ENCODE data around the gene TLR8.
"Not testable (repeated sequence)": the region's sequence is repeated elsewhere in the genome, so short reads cannot be mapped to it uniquely, and the experiment has no call there.

TLR8 gene

GRCh38 chrX:12947545-12948235 is 41.3 kb downstream of the TLR8 start:
- no peak for DNase-seq

- no peak for DNase-seq
Measured at GRCh38 chrX:12948495-12948894, 42.1 kb downstream of the TLR8 start.

- DNase-seq = no peak
Measured at GRCh38 chrX:12949205-12949926, 42.9 kb downstream of the TLR8 start.

- DNase-seq = no peak
Measured at GRCh38 chrX:12949927-12950656, 43.7 kb downstream of the TLR8 start.

GRCh38 chrX:12950851-12951594 is 44.6 kb downstream of the TLR8 start:
- DNase-seq = no peak

- no peak for DNase-seq
Measured at GRCh38 chrX:12951595-12951975, 45.2 kb downstream of the TLR8 start.

DNA sequence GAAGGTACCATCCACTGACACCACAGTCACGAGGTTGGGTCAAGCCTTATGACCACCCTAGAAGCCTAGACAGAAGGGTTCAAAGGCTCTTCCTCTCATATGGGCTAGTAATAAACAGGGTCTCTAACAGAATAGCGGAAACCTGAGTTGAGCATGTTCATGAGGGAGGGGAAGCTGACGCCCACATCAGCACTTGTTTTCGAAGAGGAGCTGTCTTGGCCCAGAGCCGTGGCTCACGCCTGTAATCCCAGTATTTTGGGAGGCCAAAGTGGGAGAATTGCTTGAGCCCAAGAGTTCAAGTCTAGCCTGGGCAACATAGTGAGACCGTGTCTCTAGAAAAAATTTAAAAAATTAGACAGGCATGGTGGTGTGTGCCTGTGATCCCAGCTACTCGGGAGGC is 47.0 kb downstream of the TLR8 start:
- no peak for DNase-seq

DNA sequence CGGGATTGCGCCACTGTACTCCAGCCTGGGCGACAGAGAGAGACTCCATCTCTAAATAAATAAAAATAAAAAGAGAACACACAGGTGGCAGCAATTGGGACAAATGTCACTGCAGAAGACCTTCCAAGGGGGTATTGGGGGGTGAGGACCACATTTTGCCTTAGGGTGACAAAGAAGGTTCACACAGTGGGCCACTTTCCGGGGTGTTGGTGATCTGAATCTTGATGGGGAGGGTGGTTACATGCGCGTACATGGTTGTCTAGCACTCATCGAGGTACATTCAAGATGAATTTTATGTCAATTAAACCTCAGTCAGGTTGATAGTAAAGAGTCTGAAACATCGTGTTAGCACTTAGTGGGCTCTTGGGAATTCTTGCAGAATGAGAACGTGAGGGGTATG is 48.0 kb downstream of the TLR8 start:
- no peak for DNase-seq

- no peak for DNase-seq
Measured at GRCh38 chrX:12954981-12955380, 48.6 kb downstream of the TLR8 start.

DNA sequence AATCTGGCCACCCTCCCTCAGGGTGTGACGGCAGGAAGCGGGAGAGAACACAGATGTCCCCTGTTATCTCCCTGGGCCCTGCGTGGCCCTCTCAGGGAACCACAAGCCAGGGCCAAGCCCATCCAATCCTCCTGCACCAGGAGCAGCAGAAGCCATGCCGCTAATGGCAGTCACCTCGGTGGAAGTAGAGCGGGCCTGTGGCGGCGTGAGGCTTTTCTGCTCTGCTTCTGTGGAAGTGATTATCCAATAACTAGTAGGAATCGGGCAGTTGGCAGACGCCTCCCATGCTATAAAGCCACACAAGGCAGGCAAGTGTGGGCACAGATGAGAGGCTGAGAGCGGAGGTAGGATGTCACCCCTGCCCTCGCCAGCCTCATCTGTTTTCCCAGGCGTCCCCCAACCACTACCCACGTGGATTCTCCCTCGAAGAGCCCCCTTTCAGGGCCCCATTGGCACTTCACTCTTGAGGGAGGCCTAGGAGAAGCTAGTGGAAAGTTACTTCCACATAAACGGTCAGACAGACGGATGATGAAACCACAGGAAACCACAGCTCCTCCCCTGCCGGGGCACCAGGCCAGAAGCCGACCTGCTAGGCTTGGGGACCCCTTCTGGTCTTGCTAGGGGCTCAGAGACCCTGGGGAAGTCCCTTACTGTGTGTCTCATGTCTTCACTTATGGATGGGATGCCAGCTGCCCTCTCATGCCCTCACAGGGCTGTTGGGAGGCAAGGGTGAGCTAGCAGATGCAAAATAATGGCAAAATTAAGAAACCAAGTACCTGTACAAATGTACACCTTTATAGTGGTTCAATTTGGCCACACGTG is 49.7 kb downstream of the TLR8 start:
- DNase-seq = no peak

- DNase-seq = no peak
Measured at GRCh38 chrX:12956704-12957534, 50.5 kb downstream of the TLR8 start.

DNA sequence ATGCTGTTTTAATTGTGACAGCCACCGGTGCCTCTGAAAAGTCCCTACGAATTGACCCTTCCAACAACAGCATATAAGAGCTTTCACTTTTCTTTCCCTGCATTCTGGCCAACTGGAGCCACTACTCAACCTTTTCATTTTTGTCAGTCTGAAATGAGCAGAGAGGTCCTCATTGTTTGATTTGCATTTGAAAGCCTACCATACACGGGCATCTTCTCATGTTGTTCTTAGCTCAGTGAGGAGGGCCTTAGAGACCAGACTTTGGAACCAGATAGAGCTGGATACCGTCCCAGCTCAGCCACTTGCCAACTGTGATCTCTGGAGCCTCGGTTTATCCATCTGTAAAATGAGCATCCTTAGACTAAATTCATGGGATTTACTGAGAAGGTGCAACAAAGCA is 51.6 kb downstream of the TLR8 start:
- DNase-seq = no peak

DNA sequence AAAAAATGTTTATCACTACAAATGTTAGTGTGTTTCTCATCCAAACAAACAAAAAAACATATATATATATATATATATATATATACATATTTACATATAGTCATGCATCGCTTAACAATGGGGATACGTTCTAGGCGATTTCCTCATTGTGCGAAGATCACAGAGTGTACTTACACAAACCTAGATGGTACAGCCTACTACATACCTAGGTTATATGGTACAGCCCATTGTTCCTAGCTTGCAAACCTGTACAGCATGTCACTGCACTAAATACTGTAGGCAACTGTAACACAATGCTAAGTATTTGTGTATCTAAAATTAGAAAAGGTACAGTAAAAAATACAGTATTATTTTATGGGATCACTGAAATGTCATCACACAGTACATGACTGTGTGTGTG is 52.0 kb downstream of the TLR8 start:
- DNase-seq = no peak

DNA sequence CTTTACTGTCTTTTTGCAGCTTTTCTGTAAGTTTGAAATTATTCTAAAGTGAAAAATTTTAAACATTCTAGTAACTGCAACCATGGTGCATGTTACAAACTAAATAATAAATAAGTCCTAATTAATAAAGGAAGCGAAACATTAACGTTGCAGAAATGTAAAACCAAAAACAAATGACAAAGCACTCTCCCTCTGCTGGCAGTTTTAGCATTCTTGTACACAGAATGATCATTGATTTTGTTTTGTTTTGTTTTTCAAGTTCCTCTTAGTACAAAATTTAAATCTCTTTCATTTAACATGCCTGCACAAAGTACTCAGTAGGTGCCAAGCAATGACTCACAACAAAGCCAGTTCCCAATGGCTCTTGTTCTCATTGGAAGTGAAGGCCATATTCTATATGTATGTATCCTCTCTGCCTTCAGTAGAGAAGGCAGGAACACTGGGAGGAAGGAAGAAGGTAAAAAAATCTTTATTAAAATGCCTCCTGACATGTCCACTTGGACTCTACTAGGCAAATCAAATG is 54.8 kb downstream of the TLR8 start:
- no peak for DNase-seq

GRCh38 chrX:12962041-12962504 is 55.7 kb downstream of the TLR8 start:
- DNase-seq = no peak

- not testable (repeated sequence) for DNase-seq
Measured at GRCh38 chrX:12963210-12963850, 56.9 kb downstream of the TLR8 start.

GRCh38 chrX:12965131-12965940 is 58.9 kb downstream of the TLR8 start:
- DNase-seq = no peak

GRCh38 chrX:12966151-12966550 is 59.7 kb downstream of the TLR8 start:
- DNase-seq = no peak

DNA sequence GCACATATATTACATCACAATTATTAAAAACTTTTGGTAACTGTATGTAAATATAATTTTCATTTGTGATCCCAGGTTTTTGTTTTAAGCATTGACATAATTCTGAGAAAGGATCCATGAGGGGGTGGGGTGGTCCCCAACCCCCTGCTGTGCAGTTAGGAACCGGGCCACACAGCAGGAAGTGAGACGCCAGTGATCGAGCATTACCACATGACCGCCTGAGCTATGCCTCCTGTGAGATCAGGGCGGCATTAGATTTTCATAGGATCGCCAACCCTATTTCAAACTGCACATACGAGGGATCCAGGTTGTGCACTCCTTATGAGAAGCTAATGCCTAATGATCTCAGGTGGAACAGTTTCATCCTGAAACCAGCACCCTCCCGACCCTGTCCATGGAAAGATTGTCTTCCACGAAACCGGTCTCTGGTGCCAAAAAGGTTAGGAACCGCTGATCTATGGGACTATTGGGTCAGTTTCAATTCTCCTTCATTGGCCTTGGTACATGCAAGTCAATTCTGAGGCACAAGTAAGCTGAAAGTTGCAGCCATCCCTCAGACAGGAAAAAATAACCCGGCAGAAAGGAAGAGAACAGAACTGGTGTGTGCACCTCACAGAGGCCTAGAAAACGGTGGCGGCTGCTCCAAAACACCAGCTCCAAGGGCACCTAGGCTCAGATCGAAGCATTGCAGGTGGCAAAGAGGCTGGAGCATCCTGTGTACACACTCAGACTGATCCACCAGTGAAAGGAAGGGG is 61.5 kb downstream of the TLR8 start:
- DNase-seq = no peak

Data from NCI-H2081 treated with DMSO at 0.1 percent for 48 hours (cell line).